GM12874 (cell line): ENCODE data around the gene IZUMO2.

Experiments
- TF ChIP-seq, protein P1 (sequence below): IDR thresholded peaks from 2 replicates; pipeline ENCODE4 v1.5.1; 2011; ENCODE audit warnings: low read depth, mild to moderate bottlenecking, control low read depth, low read length, moderate library complexity; ENCODE audit not compliant: insufficient read depth

The IZUMO2 gene

GRCh38 chr19:50154529-50154928 is 8.6 kb downstream of the IZUMO2 start:
- TF ChIP-seq, protein P1, sequence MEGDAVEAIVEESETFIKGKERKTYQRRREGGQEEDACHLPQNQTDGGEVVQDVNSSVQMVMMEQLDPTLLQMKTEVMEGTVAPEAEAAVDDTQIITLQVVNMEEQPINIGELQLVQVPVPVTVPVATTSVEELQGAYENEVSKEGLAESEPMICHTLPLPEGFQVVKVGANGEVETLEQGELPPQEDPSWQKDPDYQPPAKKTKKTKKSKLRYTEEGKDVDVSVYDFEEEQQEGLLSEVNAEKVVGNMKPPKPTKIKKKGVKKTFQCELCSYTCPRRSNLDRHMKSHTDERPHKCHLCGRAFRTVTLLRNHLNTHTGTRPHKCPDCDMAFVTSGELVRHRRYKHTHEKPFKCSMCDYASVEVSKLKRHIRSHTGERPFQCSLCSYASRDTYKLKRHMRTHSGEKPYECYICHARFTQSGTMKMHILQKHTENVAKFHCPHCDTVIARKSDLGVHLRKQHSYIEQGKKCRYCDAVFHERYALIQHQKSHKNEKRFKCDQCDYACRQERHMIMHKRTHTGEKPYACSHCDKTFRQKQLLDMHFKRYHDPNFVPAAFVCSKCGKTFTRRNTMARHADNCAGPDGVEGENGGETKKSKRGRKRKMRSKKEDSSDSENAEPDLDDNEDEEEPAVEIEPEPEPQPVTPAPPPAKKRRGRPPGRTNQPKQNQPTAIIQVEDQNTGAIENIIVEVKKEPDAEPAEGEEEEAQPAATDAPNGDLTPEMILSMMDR: no peak

- TF ChIP-seq, protein P1: no peak
These were observed 10.5 kb downstream of the IZUMO2 start for GRCh38 chr19:50152578-50152977.

DNA sequence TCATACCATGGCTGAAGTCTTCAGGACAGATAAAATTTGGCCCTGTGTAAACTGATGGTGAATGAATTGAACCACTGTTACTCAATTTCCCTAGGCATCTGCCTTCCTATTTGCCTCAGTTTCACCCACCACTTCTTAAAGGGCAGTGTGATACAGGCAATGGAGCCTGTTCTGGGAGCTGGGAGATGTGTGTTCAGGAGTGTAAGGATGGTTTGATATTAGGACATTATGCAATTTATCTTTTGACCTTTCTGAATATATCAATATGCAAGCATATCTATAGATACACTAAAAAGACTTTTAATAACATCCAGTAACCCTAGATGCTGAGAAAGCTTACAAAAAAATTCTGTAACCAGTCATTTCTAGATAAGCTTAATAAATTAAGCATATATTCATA is 14.6 kb downstream of the IZUMO2 start:
- TF ChIP-seq, protein P1: no peak

DNA sequence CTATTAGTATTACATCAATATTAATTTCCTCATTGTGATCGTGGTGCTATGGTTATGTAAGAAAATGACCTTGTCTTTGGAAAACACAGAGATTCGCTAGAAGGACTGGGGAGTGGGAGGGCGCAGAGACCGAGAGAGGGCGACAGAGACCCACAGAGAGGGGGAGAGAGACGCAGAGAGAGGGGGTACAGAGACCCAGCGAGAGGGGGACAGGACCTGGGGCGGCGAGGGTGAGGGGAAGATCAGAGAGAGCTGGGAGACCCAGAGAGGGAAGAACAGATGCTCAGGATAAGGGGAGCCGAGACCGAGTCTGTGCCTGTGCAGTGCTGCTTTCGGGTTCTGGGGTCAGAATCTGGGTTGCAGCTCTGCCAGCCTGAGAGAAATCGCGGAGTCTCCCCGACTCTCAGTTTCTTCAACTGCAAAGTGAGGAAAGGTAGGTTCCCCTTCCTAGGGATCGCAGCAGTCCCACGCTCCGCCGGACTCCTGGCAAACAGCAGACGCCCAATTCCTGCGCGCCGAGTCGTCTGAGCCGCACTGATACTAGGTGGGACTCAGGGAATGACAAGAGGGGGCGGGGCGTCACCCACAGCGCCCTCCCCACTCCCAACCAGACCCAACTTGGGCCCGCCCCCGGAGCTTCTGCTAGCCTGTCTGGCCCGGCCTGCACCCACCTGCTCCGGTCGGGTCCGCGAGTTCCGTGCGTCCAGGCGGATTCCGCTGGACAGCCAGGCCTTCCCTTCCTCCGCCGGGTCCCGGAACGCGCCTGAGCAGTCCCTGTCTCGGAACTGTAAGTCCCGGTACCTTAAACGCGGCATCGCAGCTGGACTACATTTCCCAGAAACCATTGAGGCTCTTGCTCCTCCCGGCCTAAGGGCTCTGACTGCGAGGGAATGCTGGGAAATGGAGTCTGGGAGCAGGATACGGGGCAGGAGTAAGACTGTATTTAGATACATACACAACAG is 15.3 kb downstream of the IZUMO2 start:
- TF ChIP-seq, protein P1: no peak
